DOHH2 (cell line): ENCODE measurements around the gene PLAAT2.
"Not testable (repeated sequence)": the region's sequence is repeated elsewhere in the genome, so short reads cannot be mapped to it uniquely, and the experiment has no call there.

Source experiments
- H3F3A ChIP-seq: fragments of 200-600 bp; sonication (generic), shearing (Covaris generic); 2 replicates; pipeline ENCODE4 v1.6.0; 2016; ENCODE audit warnings: antibody characterized with exemption, mild to moderate bottlenecking; ENCODE audit not compliant: control insufficient read depth, insufficient read depth
- H3K27ac ChIP-seq: fragments of 200-600 bp; sonication (generic); 2 replicates; pipeline ENCODE4 v1.5.1; 2014; ENCODE audit warnings: low read depth, mild to moderate bottlenecking, low read length, moderate library complexity
- H3K27me3 ChIP-seq: fragments of 200-600 bp; sonication (generic); 2 replicates; pipeline ENCODE4 v1.6.1; 2014; ENCODE audit warnings: mild to moderate bottlenecking, low read length, mixed read lengths; ENCODE audit not compliant: control insufficient read depth
- H3K36me3 ChIP-seq: fragments of 200-600 bp; sonication (generic); 2 replicates; pipeline ENCODE4 v1.6.1; 2014; ENCODE audit warnings: mild to moderate bottlenecking, low read length, moderate library complexity, mixed read lengths; ENCODE audit not compliant: control insufficient read depth
- H3K4me1 ChIP-seq: fragments of 200-600 bp; sonication (generic); 2 replicates; pipeline ENCODE4 v1.6.1; 2014; ENCODE audit warnings: mild to moderate bottlenecking, low read length, mixed read lengths; ENCODE audit not compliant: control insufficient read depth
- H3K4me2 ChIP-seq: fragments of 200-600 bp; sonication (generic); 2 replicates; pipeline ENCODE4 v1.6.0; 2014; ENCODE audit warnings: mild to moderate bottlenecking, low read length, moderate library complexity
- H3K4me3 ChIP-seq: fragments of 200-600 bp; sonication (generic); 2 replicates; pipeline ENCODE4 v1.5.1; 2014; ENCODE audit warnings: mild to moderate bottlenecking, low read length, mixed read lengths
- H3K79me2 ChIP-seq: fragments of 200-600 bp; sonication (generic); 2 replicates; pipeline ENCODE4 v1.6.1; 2014; ENCODE audit warnings: mild to moderate bottlenecking, low read length, mixed read lengths; ENCODE audit not compliant: control insufficient read depth
- H3K9me2 ChIP-seq: fragments of 200-600 bp; sonication (generic); replicated peaks from 2 replicates; pipeline ENCODE4 v1.6.1; 2014; ENCODE audit warnings: mild to moderate bottlenecking, low read length, mixed read lengths; ENCODE audit not compliant: control insufficient read depth
- H3K9me3 ChIP-seq: fragments of 200-600 bp; sonication (generic); 2 replicates; pipeline ENCODE4 v1.6.1; 2014; ENCODE audit warnings: antibody characterized with exemption, low read length, mixed read lengths; ENCODE audit not compliant: control insufficient read depth, insufficient read depth
- H4K20me1 ChIP-seq: fragments of 200-600 bp; sonication (generic); 2 replicates; pipeline ENCODE4 v1.6.0; 2014; ENCODE audit warnings: low read depth, mild to moderate bottlenecking, antibody characterized with exemption, low read length, moderate library complexity; ENCODE audit not compliant: control insufficient read depth, insufficient read depth
- CTCF ChIP-seq: fragments of 200-600 bp; sonication (generic); IDR thresholded peaks from one replicate; pipeline ENCODE4 v1.5.1; 2014; ENCODE audit warnings: antibody characterized with exemption, mild to moderate bottlenecking, low read depth, low read length; ENCODE audit not compliant: poor library complexity, severe bottlenecking
- EZH2phosphoT487 ChIP-seq: fragments of 200-600 bp; sonication (generic); IDR thresholded peaks from 2 replicates; pipeline ENCODE4 v1.6.1; 2017; ENCODE audit warnings: borderline replicate concordance, mild to moderate bottlenecking, antibody characterized with exemption, low read length, moderate library complexity, mixed read lengths

PLAAT2 gene

GRCh38 chr11:63532799-63533475, 30.2 kb downstream of the PLAAT2 start:
- no peaks in the 10 kb centered on the region for H4K20me1 ChIP-seq
- no peaks in the 10 kb centered on the region for H3F3A ChIP-seq
- TF ChIP-seq CTCF (no peak), EZH2phosphoT487 (no peak)
- no peak overlapping the region for H3K4me3 ChIP-seq
- no peaks in the 10 kb centered on the region for H3K9me2 ChIP-seq
- H3K36me3 ChIP-seq = no peaks in the 10 kb centered on the region
- H3K4me1 ChIP-seq = peaks cover 21% of the 10 kb centered on the region
- H3K9me3 ChIP-seq = no peaks in the 10 kb centered on the region
- no peaks in the 10 kb centered on the region for H3K79me2 ChIP-seq
- H3K4me2 ChIP-seq = no peak overlapping the region
- H3K27me3 ChIP-seq = 0 out of 2 replicates have a peak, but pooled peaks cover 7% of the 10 kb centered on the region
- no peak overlapping the region for H3K27ac ChIP-seq

- Histone ChIP-seq H3K36me3 (no peaks in the 10 kb centered on the region), H3K79me2 (no peaks in the 10 kb centered on the region), H3K27me3 (0 out of 2 replicates have a peak, but pooled peaks cover 7% of the 10 kb centered on the region), H3F3A (no peaks in the 10 kb centered on the region), H3K9me2 (no peaks in the 10 kb centered on the region), H3K4me3 (no peak overlapping the region), H3K4me2 (no peak overlapping the region), H3K4me1 (peaks cover 19% of the 10 kb centered on the region), H3K9me3 (no peaks in the 10 kb centered on the region), H3K27ac (no peak overlapping the region), H4K20me1 (no peaks in the 10 kb centered on the region)
- TF ChIP-seq EZH2phosphoT487 = no peak
- no peak for TF ChIP-seq CTCF
These were observed 31.1 kb downstream of the PLAAT2 start for GRCh38 chr11:63532117-63532516.

DNA sequence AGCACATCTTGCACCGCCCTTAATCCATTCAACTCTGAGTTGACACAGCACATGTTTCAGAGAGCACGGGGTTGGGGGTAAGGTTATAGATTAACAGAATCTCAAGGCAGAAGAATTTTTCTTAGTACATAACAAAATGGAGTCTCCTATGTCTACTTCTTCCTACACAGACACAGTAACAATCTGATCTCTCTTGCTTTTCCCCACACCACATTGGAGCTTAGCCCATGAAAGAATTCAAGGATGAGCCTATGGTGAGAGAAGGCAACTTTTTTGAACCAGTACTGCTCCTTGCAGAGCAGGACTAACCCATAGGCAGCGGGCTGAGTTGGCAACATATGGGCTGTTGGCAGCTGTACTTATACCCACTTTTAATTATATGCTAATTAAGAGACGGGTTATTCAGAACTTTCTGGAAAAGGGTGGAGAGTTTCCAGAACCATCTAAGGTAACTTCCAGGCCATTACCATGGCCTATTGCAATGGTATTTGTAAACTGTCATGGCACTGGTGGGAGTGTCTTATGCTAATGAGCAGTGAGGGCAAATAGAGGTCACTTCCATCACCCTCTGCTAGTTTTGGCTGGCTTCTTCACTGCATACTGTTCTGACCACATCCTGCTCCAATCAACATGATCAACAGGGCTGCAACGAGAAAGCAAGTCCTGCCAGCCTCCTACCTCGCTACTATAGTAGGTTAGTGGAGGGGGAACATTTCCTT, 31.9 kb downstream of the PLAAT2 start:
- H3K9me3 ChIP-seq, H4K20me1 ChIP-seq, H3K36me3 ChIP-seq, H3K4me2 ChIP-seq, H3K27ac ChIP-seq, H3K4me3 ChIP-seq, H3K9me2 ChIP-seq, H3K27me3 ChIP-seq, H3F3A ChIP-seq, H3K79me2 ChIP-seq: not testable (repeated sequence)
- peaks cover 12% of the 10 kb centered on the region for H3K4me1 ChIP-seq

DNA sequence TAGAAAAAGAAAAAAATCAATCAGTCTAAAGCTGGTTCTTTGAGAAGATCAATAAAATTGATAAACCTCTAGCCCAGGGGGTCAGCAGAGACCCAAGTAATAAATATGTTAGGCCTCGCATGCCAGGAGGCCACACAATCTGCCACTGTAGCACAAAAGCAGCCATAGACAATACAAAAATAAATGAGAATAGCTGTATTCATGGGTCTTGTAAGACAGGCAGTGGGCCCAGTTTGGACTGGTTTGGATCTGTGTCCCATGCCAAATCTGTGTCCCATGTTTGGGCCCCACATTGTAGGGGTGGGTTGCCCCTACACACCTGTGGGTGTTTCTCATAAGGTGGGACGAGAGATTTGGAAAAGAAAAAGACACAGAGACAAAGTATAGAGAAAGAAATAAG, 33.2 kb downstream of the PLAAT2 start:
- H3K27ac ChIP-seq = no peak overlapping the region
- no peaks in the 10 kb centered on the region for H3K36me3 ChIP-seq
- H3K9me2 ChIP-seq = no peaks in the 10 kb centered on the region
- TF ChIP-seq EZH2phosphoT487 (no peak), CTCF (no peak)
- H3F3A ChIP-seq = no peaks in the 10 kb centered on the region
- H3K4me3 ChIP-seq = no peak overlapping the region
- no peaks in the 10 kb centered on the region for H3K79me2 ChIP-seq
- H3K9me3 ChIP-seq = no peaks in the 10 kb centered on the region
- H3K4me1 ChIP-seq = peaks cover 12% of the 10 kb centered on the region
- H3K4me2 ChIP-seq = no peak overlapping the region
- H3K27me3 ChIP-seq = 0 out of 2 replicates have a peak, but pooled peaks cover 7% of the 10 kb centered on the region
- H4K20me1 ChIP-seq = no peaks in the 10 kb centered on the region

DNA sequence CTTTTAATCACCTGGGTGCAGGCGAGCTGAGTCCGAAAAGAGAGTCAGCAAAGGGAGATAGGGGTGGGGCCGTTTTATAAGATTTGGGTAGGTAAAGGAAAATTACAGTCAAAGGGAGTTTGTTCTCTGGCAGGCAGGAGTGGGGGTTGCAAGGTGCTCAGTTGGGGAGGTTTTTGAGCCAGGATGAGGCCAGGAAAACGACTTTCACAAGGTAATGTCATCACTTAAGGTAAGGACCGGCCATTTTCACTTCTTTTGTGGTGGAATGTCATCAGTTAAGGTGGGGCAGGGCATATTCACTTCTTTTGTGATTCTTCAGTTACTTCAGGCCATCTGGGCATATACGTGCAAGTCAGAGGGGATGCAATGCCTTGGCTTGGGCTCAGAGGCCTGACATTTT, 33.8 kb downstream of the PLAAT2 start:
- H3K4me2 ChIP-seq, H3K36me3 ChIP-seq, H3K9me2 ChIP-seq, H3K79me2 ChIP-seq, H4K20me1 ChIP-seq, H3K27ac ChIP-seq, H3K9me3 ChIP-seq, H3K27me3 ChIP-seq, H3K4me3 ChIP-seq, H3F3A ChIP-seq: not testable (repeated sequence)
- peaks cover 12% of the 10 kb centered on the region for H3K4me1 ChIP-seq
